ENCODE results near the gene CAMK1D.

- TF ChIP-seq BCL11A (tag by site-specific recombination; IDR thresholded peaks at IDR 0.05; ENCODE audit: low read depth) = no peak
- TF ChIP-seq ZNF394 (tag by site-specific recombination; IDR thresholded peaks at IDR 0.05; ENCODE audit: borderline replicate concordance) = no peak
- TF ChIP-seq GLI4 (tag by site-specific recombination; IDR thresholded peaks at IDR 0.05) = no peak
- TF ChIP-seq ZNF274 (IDR thresholded peaks at IDR 0.05; ENCODE audit: low read length) = no peak
- no peak for TF ChIP-seq ZNF274 (tag by site-specific recombination; IDR thresholded peaks at IDR 0.05; ENCODE audit: borderline replicate concordance)
- TF ChIP-seq ZNF623 (tag by site-specific recombination; IDR thresholded peaks at IDR 0.05) = no peak
- no peak for TF ChIP-seq CTCF (tag by site-specific recombination; IDR thresholded peaks at IDR 0.05)
- TF ChIP-seq ZBTB49 (tag by site-specific recombination; IDR thresholded peaks at IDR 0.05; ENCODE audit: low read depth) = no peak
- no peak for TF ChIP-seq ZNF521 (tag by site-specific recombination; IDR thresholded peaks at IDR 0.05)
- no peak for TF ChIP-seq PRDM10 (tag by site-specific recombination; IDR thresholded peaks at IDR 0.05)
- no peak for TF ChIP-seq ZNF639 (tag by site-specific recombination; IDR thresholded peaks at IDR 0.05)
- TF ChIP-seq ZBTB7A (tag by site-specific recombination; IDR thresholded peaks at IDR 0.05; ENCODE audit: low read depth) = no peak
Observed at GRCh38 chr10:12638103-12638502, 288.8 kb downstream of the CAMK1D start.

Measured in HEK293 (cell line).